Effector memory CD4-positive, alpha-beta T cell (primary cell): Measurements from ENCODE around the gene BDKRB1.

Source experiments
- DNase-seq, 3 donors: peaks; one replicate each; pipeline ENCODE4 v3.0.0-alpha.2; 2020
- H3K27ac ChIP-seq: 2 replicates; pipeline ENCODE4 v1.7.0; 2013; ENCODE audit warnings: mild to moderate bottlenecking, low read length, moderate library complexity; ENCODE audit not compliant: insufficient read depth, poor library complexity, severe bottlenecking
- H3K27me3 ChIP-seq: replicated peaks from 2 replicates; pipeline ENCODE4 v1.7.0; 2013; ENCODE audit warnings: mild to moderate bottlenecking, low read length; ENCODE audit not compliant: insufficient read depth, control insufficient read depth, poor library complexity, severe bottlenecking
- H3K36me3 ChIP-seq: 2 replicates; pipeline ENCODE4 v1.7.0; 2013; ENCODE audit warnings: mild to moderate bottlenecking, low read length, moderate library complexity; ENCODE audit not compliant: control insufficient read depth, insufficient read depth
- H3K4me1 ChIP-seq: 2 replicates; pipeline ENCODE4 v1.7.0; 2013; ENCODE audit warnings: low read length, mild to moderate bottlenecking; ENCODE audit not compliant: control insufficient read depth, insufficient read depth, poor library complexity, severe bottlenecking
- H3K4me3 ChIP-seq: 2 replicates; pipeline ENCODE4 v1.7.0; 2013; ENCODE audit warnings: low read length, low read depth, mild to moderate bottlenecking; ENCODE audit not compliant: insufficient read depth, poor library complexity, severe bottlenecking
- H3K9me3 ChIP-seq: 2 replicates; pipeline ENCODE4 v1.7.0; 2013; ENCODE audit warnings: mild to moderate bottlenecking, low read length, moderate library complexity; ENCODE audit not compliant: control insufficient read depth

BDKRB1 gene

DNA sequence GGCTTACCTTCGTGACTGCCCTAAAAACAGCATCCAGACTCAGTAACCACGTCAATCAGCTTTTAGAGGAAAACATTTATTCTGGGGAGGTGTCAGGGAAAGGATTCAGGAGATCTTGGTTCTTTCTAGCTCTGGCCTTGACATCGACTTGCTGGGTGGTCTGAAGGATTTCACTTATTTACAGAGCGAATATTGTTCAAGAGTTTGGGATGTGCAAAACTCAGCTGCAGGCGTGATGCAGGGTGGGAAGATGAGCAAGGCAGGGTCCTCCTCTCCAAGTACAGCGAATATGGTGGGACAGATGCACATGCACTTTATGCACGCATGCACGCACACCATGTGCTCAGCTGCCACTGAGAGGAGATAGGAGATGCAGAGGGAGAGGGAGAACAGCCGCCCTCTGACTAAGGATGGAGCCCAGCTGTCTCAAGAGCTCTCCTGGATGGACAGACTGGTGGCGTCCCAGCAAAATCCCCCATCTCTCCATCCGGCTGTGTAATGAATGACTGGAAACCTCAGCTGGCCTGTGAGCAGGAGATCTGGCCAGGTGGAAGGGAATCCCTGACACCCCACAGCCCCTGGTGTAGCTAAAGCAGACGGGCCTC, 24.4 kb upstream of the BDKRB1 start:
- Histone ChIP-seq H3K4me3 (no peak overlapping the region), H3K27ac (no peak overlapping the region), H3K36me3 (no peaks in the 10 kb centered on the region), H3K27me3 (no peaks in the 10 kb centered on the region), H3K4me1 (no peaks in the 10 kb centered on the region), H3K9me3 (no peaks in the 10 kb centered on the region)
- DNase-seq, result no peak

DNA sequence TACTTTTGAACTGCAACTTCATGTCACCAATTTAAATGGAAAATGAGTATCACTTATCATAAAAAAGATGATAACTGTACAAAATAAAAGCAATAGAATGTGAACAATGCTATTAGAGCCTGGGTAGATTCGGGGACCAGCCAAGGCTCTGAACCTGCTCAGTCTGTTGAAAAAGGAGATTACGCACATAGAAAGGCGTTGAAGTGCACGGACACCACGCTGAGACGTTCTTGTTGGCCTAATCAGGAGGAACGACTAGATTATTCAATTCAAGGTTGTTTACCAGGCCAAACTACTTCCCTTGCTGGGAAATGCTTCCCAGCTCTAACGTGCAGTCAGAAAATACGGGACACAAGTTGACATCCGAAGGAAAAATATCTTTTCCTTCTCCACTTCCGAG, 23.5 kb upstream of the BDKRB1 start:
- Histone ChIP-seq H3K9me3 (no peaks in the 10 kb centered on the region), H3K27me3 (no peaks in the 10 kb centered on the region), H3K4me1 (no peaks in the 10 kb centered on the region), H3K36me3 (no peaks in the 10 kb centered on the region), H3K27ac (no peak overlapping the region), H3K4me3 (no peak overlapping the region)
- no peak for DNase-seq

DNA sequence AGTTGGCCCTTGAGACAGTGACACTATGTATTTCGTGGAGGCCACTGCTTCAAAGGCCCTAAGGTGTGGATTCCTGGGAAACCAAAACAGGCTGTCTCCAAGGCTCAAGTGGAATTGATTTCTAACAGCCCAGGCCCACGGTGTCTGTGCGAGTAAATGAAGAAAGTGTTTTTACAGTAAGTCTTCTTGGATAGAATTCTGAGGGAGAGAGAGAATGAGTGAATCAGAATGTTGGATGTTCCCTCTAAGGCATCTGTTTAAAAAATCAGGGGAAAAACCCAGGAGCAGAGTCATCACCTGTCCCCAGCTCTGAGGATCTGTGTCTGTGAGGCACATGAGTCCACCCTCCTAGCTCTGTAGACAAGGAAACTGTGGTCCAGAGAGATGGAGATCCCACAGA, 22.3 kb upstream of the BDKRB1 start:
- Histone ChIP-seq H3K27ac (no peak overlapping the region), H3K27me3 (no peaks in the 10 kb centered on the region), H3K4me1 (no peaks in the 10 kb centered on the region), H3K9me3 (no peaks in the 10 kb centered on the region), H3K36me3 (no peaks in the 10 kb centered on the region), H3K4me3 (no peak overlapping the region)
- no peak for DNase-seq

DNA sequence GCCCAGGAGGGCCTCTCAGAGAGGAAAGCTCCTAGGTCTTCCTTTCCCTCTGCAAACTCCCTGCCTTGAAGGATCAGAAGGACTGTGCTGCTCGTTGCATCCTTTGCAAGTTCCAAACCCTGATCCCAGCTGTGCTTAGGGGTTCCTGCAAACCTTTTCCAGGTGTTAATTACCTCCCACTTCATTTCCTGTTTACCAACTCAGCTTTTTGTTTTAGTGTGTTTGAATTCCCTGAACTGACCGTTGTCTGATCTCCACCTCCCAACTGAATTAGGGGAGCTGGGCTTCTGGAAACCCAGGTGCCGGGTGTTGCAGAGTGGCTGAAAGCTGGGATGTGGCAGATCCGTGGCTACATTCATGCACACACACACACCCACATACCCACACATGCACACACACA, 20.6 kb upstream of the BDKRB1 start:
- H3K4me3 ChIP-seq, result no peak overlapping the region
- no peaks in the 10 kb centered on the region for H3K9me3 ChIP-seq
- no peak for DNase-seq
- H3K27ac ChIP-seq, result no peak overlapping the region
- no peaks in the 10 kb centered on the region for H3K36me3 ChIP-seq
- H3K4me1 ChIP-seq, result no peaks in the 10 kb centered on the region
- no peaks in the 10 kb centered on the region for H3K27me3 ChIP-seq

DNA sequence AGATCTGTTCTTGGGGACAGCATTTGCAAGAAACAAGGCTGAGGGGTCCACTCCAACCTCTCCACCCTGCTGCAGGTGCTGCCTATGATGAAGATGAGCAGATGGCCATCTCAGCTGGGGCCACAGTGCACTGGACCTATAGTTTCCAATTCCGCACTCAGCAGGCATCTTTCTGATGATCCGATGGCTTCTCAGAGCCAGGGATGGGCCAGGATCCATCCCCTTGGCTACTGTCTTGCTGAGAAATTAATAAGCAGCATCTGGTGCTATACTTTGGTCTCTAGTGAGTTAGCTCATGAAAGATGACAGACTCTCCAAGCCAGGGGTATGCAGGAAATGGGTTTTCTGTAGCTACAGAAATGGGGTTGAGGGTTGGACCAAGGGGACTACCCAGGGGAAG, 18.4 kb upstream of the BDKRB1 start:
- no peaks in the 10 kb centered on the region for H3K36me3 ChIP-seq
- no peaks in the 10 kb centered on the region for H3K4me1 ChIP-seq
- H3K4me3 ChIP-seq, result no peak overlapping the region
- no peak overlapping the region for H3K27ac ChIP-seq
- DNase-seq, result no peak
- H3K9me3 ChIP-seq, result no peaks in the 10 kb centered on the region
- no peaks in the 10 kb centered on the region for H3K27me3 ChIP-seq

DNA sequence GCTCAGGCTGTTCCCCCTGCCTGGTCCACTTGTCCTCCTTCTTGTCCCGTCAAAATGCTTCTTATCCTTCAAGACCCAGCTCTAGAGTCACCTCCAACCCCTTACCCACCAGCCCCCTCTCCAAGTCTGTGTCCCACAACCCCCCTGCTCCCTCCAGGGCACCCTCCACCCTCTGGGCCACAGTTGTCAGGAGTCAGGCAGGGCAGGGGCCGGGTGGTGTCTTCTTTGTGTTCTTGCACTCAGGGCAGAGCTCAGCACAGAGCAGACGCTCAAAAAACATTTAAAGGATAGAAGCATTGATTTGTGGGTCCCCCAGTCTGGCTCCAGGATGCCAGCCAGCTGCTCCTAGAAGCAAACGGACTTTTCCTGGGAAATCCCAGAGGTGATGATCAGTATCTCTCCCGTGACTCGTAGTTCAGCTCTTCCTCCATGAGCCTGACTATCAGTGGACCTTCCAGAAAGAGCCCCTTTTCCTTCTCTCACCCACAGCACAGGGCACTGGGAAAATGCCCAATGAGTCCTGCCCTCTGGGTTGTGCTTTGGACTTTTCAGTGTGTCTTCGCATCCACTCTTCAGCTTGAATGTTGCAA, 17.2 kb upstream of the BDKRB1 start:
- no peaks in the 10 kb centered on the region for H3K4me1 ChIP-seq
- H3K27me3 ChIP-seq, result no peaks in the 10 kb centered on the region
- no peaks in the 10 kb centered on the region for H3K9me3 ChIP-seq
- no peak overlapping the region for H3K27ac ChIP-seq
- H3K36me3 ChIP-seq, result no peaks in the 10 kb centered on the region
- DNase-seq, result no peak
- H3K4me3 ChIP-seq, result no peak overlapping the region

DNA sequence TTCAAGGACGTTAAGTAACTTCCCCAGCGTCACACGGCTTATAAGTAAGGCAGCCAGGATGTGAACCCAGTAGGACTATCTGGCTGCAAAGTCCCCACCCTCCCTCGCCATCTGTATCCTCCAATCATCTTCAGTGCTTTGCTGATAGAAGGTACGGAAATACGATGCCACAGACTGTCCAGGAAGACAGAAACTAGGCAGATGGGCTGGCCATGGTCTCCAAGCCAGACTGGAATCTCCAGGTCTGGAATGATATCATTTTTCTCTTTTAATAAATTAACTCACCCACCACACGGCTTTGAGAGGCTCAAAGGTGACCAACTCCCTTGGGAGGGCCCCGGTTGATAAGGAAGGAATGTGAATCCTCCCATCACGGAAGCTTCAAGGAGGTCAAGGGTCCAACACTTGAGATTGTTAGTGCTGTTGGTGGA, 16.3 kb upstream of the BDKRB1 start:
- no peak overlapping the region for H3K27ac ChIP-seq
- H3K27me3 ChIP-seq, result no peaks in the 10 kb centered on the region
- no peaks in the 10 kb centered on the region for H3K4me1 ChIP-seq
- H3K9me3 ChIP-seq, result no peaks in the 10 kb centered on the region
- no peaks in the 10 kb centered on the region for H3K36me3 ChIP-seq
- no peak for DNase-seq
- H3K4me3 ChIP-seq, result no peak overlapping the region

DNA sequence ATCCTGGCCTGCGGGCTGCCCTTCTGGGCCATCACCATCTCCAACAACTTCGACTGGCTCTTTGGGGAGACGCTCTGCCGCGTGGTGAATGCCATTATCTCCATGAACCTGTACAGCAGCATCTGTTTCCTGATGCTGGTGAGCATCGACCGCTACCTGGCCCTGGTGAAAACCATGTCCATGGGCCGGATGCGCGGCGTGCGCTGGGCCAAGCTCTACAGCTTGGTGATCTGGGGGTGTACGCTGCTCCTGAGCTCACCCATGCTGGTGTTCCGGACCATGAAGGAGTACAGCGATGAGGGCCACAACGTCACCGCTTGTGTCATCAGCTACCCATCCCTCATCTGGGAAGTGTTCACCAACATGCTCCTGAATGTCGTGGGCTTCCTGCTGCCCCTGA, 15.4 kb upstream of the BDKRB1 start:
- H3K4me3 ChIP-seq, result no peak overlapping the region
- H3K27ac ChIP-seq, result no peak overlapping the region
- no peaks in the 10 kb centered on the region for H3K9me3 ChIP-seq
- H3K27me3 ChIP-seq, result no peaks in the 10 kb centered on the region
- no peak for DNase-seq
- H3K4me1 ChIP-seq, result no peaks in the 10 kb centered on the region
- no peaks in the 10 kb centered on the region for H3K36me3 ChIP-seq

DNA sequence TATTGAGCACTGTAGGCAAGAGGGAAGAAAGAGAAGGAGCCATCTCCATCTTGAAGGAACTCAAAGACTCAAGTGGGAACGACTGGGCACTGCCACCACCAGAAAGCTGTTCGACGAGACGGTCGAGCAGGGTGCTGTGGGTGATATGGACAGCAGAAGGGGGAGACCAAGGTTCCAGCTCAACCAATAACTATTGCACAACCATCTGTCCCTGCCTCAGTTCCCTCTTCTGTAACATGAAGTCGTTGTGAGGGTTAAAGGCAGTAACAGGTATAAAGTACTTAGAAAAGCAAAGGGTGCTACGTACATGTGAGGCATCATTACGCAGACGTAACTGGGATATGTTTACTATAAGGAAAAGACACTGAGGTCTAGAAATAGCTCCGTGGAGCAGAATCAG, 13.9 kb upstream of the BDKRB1 start:
- Histone ChIP-seq H3K9me3 (no peaks in the 10 kb centered on the region), H3K36me3 (no peaks in the 10 kb centered on the region), H3K4me3 (no peak overlapping the region), H3K27me3 (no peaks in the 10 kb centered on the region), H3K4me1 (no peaks in the 10 kb centered on the region), H3K27ac (no peak overlapping the region)
- no peak for DNase-seq

DNA sequence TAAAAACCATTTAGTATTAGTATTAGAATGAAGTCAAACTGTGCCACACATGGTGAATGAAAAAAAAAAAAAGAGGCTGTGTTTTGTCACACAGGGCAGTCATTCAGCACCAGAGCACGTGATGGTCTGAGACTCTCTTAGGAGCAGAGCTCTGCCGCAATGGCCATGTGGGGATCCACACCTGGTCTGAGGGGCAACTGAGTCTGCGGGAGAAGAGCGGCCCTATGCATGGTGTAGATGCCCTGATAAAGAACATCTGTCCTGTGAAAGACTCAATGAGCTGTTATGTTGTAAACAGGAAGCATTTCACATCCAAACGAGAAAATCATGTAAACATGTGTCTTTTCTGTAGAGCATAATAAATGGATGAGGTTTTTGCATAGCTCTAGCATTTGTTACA, 12.2 kb upstream of the BDKRB1 start:
- no peaks in the 10 kb centered on the region for H3K4me1 ChIP-seq
- no peaks in the 10 kb centered on the region for H3K36me3 ChIP-seq
- H3K4me3 ChIP-seq, result no peak overlapping the region
- H3K27ac ChIP-seq, result no peak overlapping the region
- no peaks in the 10 kb centered on the region for H3K27me3 ChIP-seq
- no peaks in the 10 kb centered on the region for H3K9me3 ChIP-seq
- no peak for DNase-seq
